Pancreas (tissue), 10 donors: Measurements from ENCODE around the gene MEG3. TPM values are rescaled to one million over a fixed set of nuclear protein-coding genes. Genes with fewer than 3 reads are reported as not detected.

Source experiments
- ATAC-seq, 4 donors: fragments of 200-7000 bp; cut with Tn5 transposase; one replicate each; pipeline versions ENCODE4 v1.8.0 to v1.9.1; 2020; ENCODE audit warnings: mild to moderate bottlenecking in 4 of 4, moderate library complexity in 4 of 4
- DNase-seq, 6 donors: peaks; one replicate each; pipeline ENCODE4 v3.0.0-alpha.2; 2020
- FAIRE-seq: peaks from 2 replicates; lab custom pipeline; 2012; peaks lifted over from hg19 to GRCh38; lab: Jason Lieb, UNC
- H3K27ac ChIP-seq, 4 donors: fragments of 200-600 bp; sonication (generic); 1 replicate in 3 of 4; 2 replicates in 1 of 4; pipeline versions ENCODE4 v1.5.0 to v1.8.0; 2020
- H3K27me3 ChIP-seq, 4 donors: fragments of 200-600 bp; one replicate each; pipeline ENCODE4 v1.8.0; 2021
- H3K36me3 ChIP-seq, 3 donors: fragments of 200-600 bp; sonication (generic) in 1 of 3; one replicate each; pipeline versions ENCODE4 v1.5.0 to v1.8.0; 2020 to 2021
- H3K4me1 ChIP-seq, 3 donors: fragments of 200-600 bp; one replicate each; pipeline ENCODE4 v1.8.0; 2021
- H3K4me3 ChIP-seq, 4 donors: fragments of 200-600 bp; sonication (generic) in 2 of 4; one replicate each; pipeline versions ENCODE4 v1.5.0 to v1.8.0; 2020 to 2021
- H3K9me3 ChIP-seq, 4 donors: fragments of 200-600 bp; one replicate each; pipeline ENCODE4 v1.8.0; 2021
- CTCF ChIP-seq, 4 donors: fragments of 200-600 bp; sonication (generic) in 3 of 4; IDR thresholded peaks; one replicate each; pipeline versions ENCODE4 v1.5.0 to v1.8.0; 2021; ENCODE audit warnings: antibody characterized with exemption in 4 of 4
- WGBS, 2 donors: extraction: QIAGEN DNeasy Blood & Tissue Kit; methylation state at CpG; one replicate each; pipeline ENCODE4 v1.1.7; 2013; 5-methylcytosine and 5-hydroxymethylcytosine counted together
- intact Hi-C, 3 donors: fragments of 100-400 bp; cut with DNase I; formaldehyde crosslinking; loops; one replicate each; pipeline versions ENCODE4 v1.11.1 to v1.14.2; 2022
- polyA plus RNA-seq, 2 donors: library from polyadenylated mRNA; stranded (reverse); fragments of 200-250 nt; gene quantifications; one replicate each; pipeline ENCODE4 v1.2.3, GENCODE V29; 2013
- total RNA-seq, 6 donors: library from RNA; stranded (reverse); fragmentation: NEBNext Ultra II Directional in 4 of 6; extraction: Animal tissue kit (Norgen Biotek cat#: 25700) in 4 of 6; gene quantifications; one replicate each; pipeline versions ENCODE4 v1.2.1 to v1.2.4, GENCODE V29; 2021 to 2023
- donor health status: healthy with polysubstance abuse.
- donor health status: DM: no; HTN: no; CAD: no; lungs with moderate emphysema.
- donor health status: DM: no; HTN: no; CAD: no.
- donor health status: control.
- donor health status: control.
- donor health status: Bipolar disorder and iron deficiency.
- donor health status: DM: yes; HTN: yes; CAD: no.
- donor health status: DM: no; HTN: no; CAD: no.
- donor health status: DM: no; HTN: no; CAD: no.
- donor health status: DM: yes; HTN: yes; CAD: no.

MEG3 gene
- total and polyA plus RNA-seq, 8 donors = 78.8 to 1,150 (median 332) TPM

DNA sequence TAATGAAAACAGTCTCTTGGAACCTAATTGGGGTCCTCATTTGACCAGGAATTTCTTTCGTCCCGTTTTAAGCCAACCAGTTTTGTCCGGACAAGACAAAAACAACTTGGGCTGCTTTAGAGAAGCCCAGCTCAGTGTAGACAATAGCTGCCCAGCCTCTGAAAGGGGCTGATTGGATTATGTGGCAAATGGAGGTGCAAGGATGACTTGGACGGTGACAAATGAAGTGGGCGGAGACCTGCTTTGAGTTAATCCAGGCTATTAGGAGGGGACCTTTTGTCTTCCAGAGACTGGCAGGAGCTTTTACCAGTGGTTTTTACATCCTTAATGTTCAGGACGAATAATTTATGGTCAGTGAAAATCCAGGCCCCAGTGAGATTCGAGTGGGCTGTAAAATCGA is 4.8 kb downstream of the MEG3 start:
- no peaks in the 10 kb centered on the region for H3K4me1 ChIP-seq
- ATAC-seq (no peak), FAIRE-seq (no peak), DNase-seq (no peak)
- H3K27me3 ChIP-seq = no peaks in the 10 kb centered on the region
- WGBS, 2 donors = 81% methylated on average over 8 of the region's 8 CpGs
- TF ChIP-seq CTCF (IDR thresholded peaks at IDR 0.05) = no peak
- H3K36me3 ChIP-seq = no peaks in the 10 kb centered on the region
- no peak overlapping the region for H3K27ac ChIP-seq
- intact Hi-C loops = no loop called here
- H3K9me3 ChIP-seq = no peaks in the 10 kb centered on the region
- H3K4me3 ChIP-seq = no peak overlapping the region

GRCh38 chr14:100832311-100832960 is 6.5 kb downstream of the MEG3 start:
- H3K27me3 ChIP-seq = no peaks in the 10 kb centered on the region
- intact Hi-C loops = no loop called here
- no peaks in the 10 kb centered on the region for H3K9me3 ChIP-seq
- no peak for FAIRE-seq
- H3K27ac ChIP-seq = no peak overlapping the region
- H3K4me1 ChIP-seq = no peaks in the 10 kb centered on the region
- no peaks in the 10 kb centered on the region for H3K36me3 ChIP-seq
- no peak for TF ChIP-seq CTCF (IDR thresholded peaks at IDR 0.05)
- WGBS, 2 donors = 82 to 85% methylated on average over 21 of the region's 21 CpGs
- H3K4me3 ChIP-seq = no peak overlapping the region
- ATAC-seq = no peak
- DNase-seq = no peak

GRCh38 chr14:100834082-100834793 is 8.3 kb downstream of the MEG3 start:
- intact Hi-C loops = no loop called here
- Histone ChIP-seq H3K27me3 (no peaks in the 10 kb centered on the region), H3K4me1 (no peaks in the 10 kb centered on the region), H3K9me3 (no peaks in the 10 kb centered on the region), H3K27ac (no peak overlapping the region), H3K36me3 (no peaks in the 10 kb centered on the region), H3K4me3 (no peak overlapping the region)
- no peak for TF ChIP-seq CTCF (IDR thresholded peaks at IDR 0.05)
- 81 to 90% methylated on average over 15 of the region's 15 CpGs for WGBS, 2 donors
- FAIRE-seq (no peak), DNase-seq (peak in 1 of 6 donors; percentile 17), ATAC-seq (no peak)

- no peaks in the 10 kb centered on the region for H3K27me3 ChIP-seq
- no peak overlapping the region for H3K27ac ChIP-seq
- intact Hi-C loops = no loop called here
- DNase-seq = peak in 1 of 6 donors; percentile 47
- TF ChIP-seq CTCF (IDR thresholded peaks at IDR 0.05) = no peak
- FAIRE-seq = no peak
- WGBS, 2 donors = 73 to 81% methylated on average over 29 of the region's 29 CpGs
- ATAC-seq = no peak
- no peaks in the 10 kb centered on the region for H3K9me3 ChIP-seq
- no peak overlapping the region for H3K4me3 ChIP-seq
- no peaks in the 10 kb centered on the region for H3K36me3 ChIP-seq
- H3K4me1 ChIP-seq = no peaks in the 10 kb centered on the region
Observed at GRCh38 chr14:100834794-100835547, 9.1 kb downstream of the MEG3 start.
